Thoracic aorta (tissue), 2 donors: ENCODE measurements around the gene MXRA5. TPM values are rescaled to one million over a fixed set of nuclear protein-coding genes. Genes with fewer than 3 reads are reported as not detected.
"Not testable (repeated sequence)": the region's sequence is repeated elsewhere in the genome, so short reads cannot be mapped to it uniquely, and the experiment has no call there.

Source experiments
- ATAC-seq: fragments of 150-250 bp; one replicate; pipeline ENCODE4 v1.8.0; 2017; ENCODE audit warnings: low read depth; ENCODE audit not compliant: insufficient number of reproducible peaks, low FRiP score
- DNase-seq: peaks from one replicate; pipeline ENCODE4 v3.0.0-alpha.2; 2020; ENCODE audit warnings: low spot score
- H3K27ac ChIP-seq, 2 donors: fragments of 200-600 bp; sonication (generic); 1 replicate in 1 of 2; 2 replicates in 1 of 2; pipeline ENCODE4 v1.5.1; 2016; ENCODE audit warnings: mild to moderate bottlenecking in 2 of 2, moderate library complexity in 2 of 2
- H3K27me3 ChIP-seq: fragments of 200-600 bp; sonication (generic); replicated peaks from 2 replicates; pipeline ENCODE4 v1.6.0; 2016; ENCODE audit warnings: mild to moderate bottlenecking; ENCODE audit not compliant: insufficient read depth
- H3K36me3 ChIP-seq: fragments of 200-600 bp; sonication (generic); one replicate; pipeline ENCODE4 v1.5.1; 2016
- H3K4me1 ChIP-seq, 2 donors: fragments of 200-600 bp; sonication (generic); 1 replicate in 1 of 2; 2 replicates in 1 of 2; pipeline versions ENCODE4 v1.5.1 to v1.6.0; 2016; ENCODE audit warnings: low read depth in 2 of 2, mild to moderate bottlenecking in 1 of 2; ENCODE audit not compliant: control insufficient read depth in 1 of 2
- H3K4me3 ChIP-seq: fragments of 200-600 bp; sonication (generic); 2 replicates; pipeline ENCODE4 v1.5.1; 2016; ENCODE audit warnings: mild to moderate bottlenecking
- H3K9me3 ChIP-seq: fragments of 200-600 bp; sonication (generic); 2 replicates; pipeline ENCODE4 v1.5.1; 2016
- total RNA-seq, 2 donors: library from RNA; depleted of rRNA; stranded (reverse); fragments of >200 nt; gene quantifications; one replicate each; pipeline versions ENCODE4 v1.1.0 to v1.2.3, GENCODE V29; 2016
- TF ChIP-seq, protein P1 (sequence below): fragments of 200-600 bp; sonication (generic); IDR thresholded peaks from one replicate; pipeline ENCODE4 v1.5.1; 2019; ENCODE audit warnings: antibody characterized with exemption

MXRA5 gene
- total RNA-seq, 2 donors from 2014 or later, result 0.14 to 2.3 TPM

DNA sequence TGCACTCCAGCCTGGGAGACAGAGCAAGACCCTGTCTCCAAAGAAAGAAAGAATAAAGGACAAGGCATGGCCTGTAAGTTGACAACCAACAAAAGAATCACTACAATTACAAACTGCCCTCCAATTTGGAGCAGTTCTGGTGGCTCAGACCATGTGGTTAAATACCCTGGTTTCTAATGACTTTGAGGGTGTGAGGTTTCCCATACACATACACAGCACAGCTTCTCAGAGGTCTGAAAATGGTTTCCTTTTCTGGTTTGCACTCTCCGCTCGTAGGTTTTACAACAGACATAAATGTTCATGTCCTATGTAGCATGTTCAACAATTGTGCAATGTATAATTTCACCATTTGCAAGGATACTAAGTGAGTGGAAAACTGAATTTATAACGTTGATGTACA lies 34.2 kb upstream of the MXRA5 start:
- Histone ChIP-seq H3K36me3 (no peaks in the 10 kb centered on the region), H3K27me3 (no peaks in the 10 kb centered on the region), H3K9me3 (no peaks in the 10 kb centered on the region), H3K27ac (no peak overlapping the region), H3K4me3 (no peak overlapping the region), H3K4me1 (no peaks in the 10 kb centered on the region)
- TF ChIP-seq, protein P1, sequence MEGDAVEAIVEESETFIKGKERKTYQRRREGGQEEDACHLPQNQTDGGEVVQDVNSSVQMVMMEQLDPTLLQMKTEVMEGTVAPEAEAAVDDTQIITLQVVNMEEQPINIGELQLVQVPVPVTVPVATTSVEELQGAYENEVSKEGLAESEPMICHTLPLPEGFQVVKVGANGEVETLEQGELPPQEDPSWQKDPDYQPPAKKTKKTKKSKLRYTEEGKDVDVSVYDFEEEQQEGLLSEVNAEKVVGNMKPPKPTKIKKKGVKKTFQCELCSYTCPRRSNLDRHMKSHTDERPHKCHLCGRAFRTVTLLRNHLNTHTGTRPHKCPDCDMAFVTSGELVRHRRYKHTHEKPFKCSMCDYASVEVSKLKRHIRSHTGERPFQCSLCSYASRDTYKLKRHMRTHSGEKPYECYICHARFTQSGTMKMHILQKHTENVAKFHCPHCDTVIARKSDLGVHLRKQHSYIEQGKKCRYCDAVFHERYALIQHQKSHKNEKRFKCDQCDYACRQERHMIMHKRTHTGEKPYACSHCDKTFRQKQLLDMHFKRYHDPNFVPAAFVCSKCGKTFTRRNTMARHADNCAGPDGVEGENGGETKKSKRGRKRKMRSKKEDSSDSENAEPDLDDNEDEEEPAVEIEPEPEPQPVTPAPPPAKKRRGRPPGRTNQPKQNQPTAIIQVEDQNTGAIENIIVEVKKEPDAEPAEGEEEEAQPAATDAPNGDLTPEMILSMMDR, result no peak
- DNase-seq (no peak), ATAC-seq (no peak)

- no peaks in the 10 kb centered on the region for H3K4me1 ChIP-seq
- no peaks in the 10 kb centered on the region for H3K9me3 ChIP-seq
- no peak for ATAC-seq
- TF ChIP-seq, protein P1, result no peak
- H3K4me3 ChIP-seq, result no peak overlapping the region
- no peak overlapping the region for H3K27ac ChIP-seq
- H3K27me3 ChIP-seq, result no peaks in the 10 kb centered on the region
- DNase-seq, result no peak
- H3K36me3 ChIP-seq, result no peaks in the 10 kb centered on the region
Measured at GRCh38 chrX:3379111-3379510, 32.7 kb upstream of the MXRA5 start.

- no peak overlapping the region for H3K27ac ChIP-seq
- no peaks in the 10 kb centered on the region for H3K9me3 ChIP-seq
- no peaks in the 10 kb centered on the region for H3K27me3 ChIP-seq
- DNase-seq (no peak), ATAC-seq (no peak)
- no peaks in the 10 kb centered on the region for H3K36me3 ChIP-seq
- no peak overlapping the region for H3K4me3 ChIP-seq
- TF ChIP-seq, protein P1, result no peak
- no peaks in the 10 kb centered on the region for H3K4me1 ChIP-seq
Measured at GRCh38 chrX:3378156-3378555, 31.7 kb upstream of the MXRA5 start.

DNA sequence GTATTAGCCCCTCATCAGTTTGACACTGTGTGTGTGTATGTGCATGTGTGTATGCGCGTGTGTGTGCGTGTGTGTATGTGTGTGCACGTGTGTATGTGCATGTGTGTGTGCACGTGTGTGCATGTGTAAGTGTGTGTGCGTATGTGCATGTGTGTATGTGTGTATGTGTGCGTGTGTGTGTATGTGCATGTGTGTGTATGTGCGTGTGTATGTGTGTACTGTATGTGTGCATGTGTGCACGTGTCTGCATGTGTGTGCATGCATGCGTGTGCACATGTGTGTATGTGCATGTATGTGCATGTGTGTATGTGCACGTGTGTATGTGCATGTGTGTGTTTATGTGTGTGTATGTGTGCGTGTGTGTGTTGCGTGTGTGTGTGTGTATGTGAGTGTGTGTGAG lies 31.1 kb upstream of the MXRA5 start:
- Histone ChIP-seq H3K27ac (no peak overlapping the region), H3K9me3 (no peaks in the 10 kb centered on the region), H3K4me3 (no peak overlapping the region), H3K36me3 (no peaks in the 10 kb centered on the region), H3K4me1 (no peaks in the 10 kb centered on the region), H3K27me3 (no peaks in the 10 kb centered on the region)
- TF ChIP-seq, protein P1, result no peak
- DNase-seq (no peak), ATAC-seq (no peak)

GRCh38 chrX:3375878-3376508 lies 29.5 kb upstream of the MXRA5 start:
- not testable (repeated sequence) for H3K27ac ChIP-seq, H3K27me3 ChIP-seq, ATAC-seq, H3K9me3 ChIP-seq, H3K36me3 ChIP-seq, H3K4me1 ChIP-seq, H3K4me3 ChIP-seq, DNase-seq
